HG02970 (cell line): ENCODE results near the gene CHD1.

ENCODE experiments used
- ATAC-seq: cut with Tn5 transposase; IDR thresholded peaks from one replicate; pipeline ENCODE4 v1.9.1; 2021; ENCODE audit warnings: mild to moderate bottlenecking, moderate library complexity, moderate number of reproducible peaks; ENCODE audit not compliant: unreplicated experiment, low FRiP score

Gene CHD1

GRCh38 chr5:98825582-98826375 lies 103.0 kb downstream of the CHD1 start:
- ATAC-seq, result no peak

GRCh38 chr5:98816582-98817222 lies 112.1 kb downstream of the CHD1 start:
- no peak for ATAC-seq

DNA sequence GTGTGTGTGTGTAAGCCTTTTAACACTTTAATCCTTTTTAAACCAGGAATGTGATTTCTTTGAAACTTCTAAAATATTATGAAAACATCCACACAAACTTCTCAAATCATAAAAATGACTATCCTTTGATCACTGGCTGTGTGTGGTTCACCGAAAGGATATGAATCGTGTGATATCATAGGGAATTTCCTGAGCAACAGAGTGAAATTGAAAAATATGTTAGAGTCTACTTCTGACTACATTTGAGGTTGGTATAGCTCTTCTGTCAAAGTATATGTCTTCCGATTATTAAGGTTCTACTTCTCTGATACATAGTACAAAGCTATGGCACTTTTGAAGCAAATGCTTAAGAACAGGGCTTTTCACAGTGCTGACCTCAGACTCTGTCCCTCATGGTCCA lies 115.1 kb downstream of the CHD1 start:
- no peak for ATAC-seq

GRCh38 chr5:98810206-98810605 lies 118.6 kb downstream of the CHD1 start:
- ATAC-seq, result no peak

- ATAC-seq, result no peak
Observed at GRCh38 chr5:98807806-98808205, 121.0 kb downstream of the CHD1 start.

DNA sequence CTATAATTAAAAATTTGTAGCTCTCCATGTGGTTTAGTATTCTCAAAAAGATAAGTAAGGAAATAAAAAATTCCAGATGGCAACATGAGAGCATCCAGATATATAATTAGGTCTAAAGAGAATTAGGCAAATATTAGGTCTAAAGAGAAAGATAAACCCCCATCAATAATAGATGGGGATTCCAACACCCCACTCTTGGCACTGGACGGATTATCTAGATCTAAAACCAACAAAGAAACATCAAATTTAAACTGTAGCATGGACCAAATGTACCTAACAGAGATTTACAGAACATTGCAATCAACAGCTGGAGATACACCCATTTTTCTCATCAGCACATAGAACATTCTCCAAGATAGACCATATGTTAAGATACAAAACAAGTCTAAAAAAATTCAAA lies 123.7 kb downstream of the CHD1 start:
- no peak for ATAC-seq

GRCh38 chr5:98804066-98804465 lies 124.7 kb downstream of the CHD1 start:
- no peak for ATAC-seq
